Left hindlimb (tissue), 1 donor: ENCODE measurements around the gene GPR55.

Experiments used
- DNase-seq: peaks from one replicate; pipeline ENCODE4 v3.0.0-alpha.2; 2018

The GPR55 gene

GRCh38 chr2:230933521-230934180 is 8.6 kb upstream of the GPR55 start:
- DNase-seq, result no peak

DNA sequence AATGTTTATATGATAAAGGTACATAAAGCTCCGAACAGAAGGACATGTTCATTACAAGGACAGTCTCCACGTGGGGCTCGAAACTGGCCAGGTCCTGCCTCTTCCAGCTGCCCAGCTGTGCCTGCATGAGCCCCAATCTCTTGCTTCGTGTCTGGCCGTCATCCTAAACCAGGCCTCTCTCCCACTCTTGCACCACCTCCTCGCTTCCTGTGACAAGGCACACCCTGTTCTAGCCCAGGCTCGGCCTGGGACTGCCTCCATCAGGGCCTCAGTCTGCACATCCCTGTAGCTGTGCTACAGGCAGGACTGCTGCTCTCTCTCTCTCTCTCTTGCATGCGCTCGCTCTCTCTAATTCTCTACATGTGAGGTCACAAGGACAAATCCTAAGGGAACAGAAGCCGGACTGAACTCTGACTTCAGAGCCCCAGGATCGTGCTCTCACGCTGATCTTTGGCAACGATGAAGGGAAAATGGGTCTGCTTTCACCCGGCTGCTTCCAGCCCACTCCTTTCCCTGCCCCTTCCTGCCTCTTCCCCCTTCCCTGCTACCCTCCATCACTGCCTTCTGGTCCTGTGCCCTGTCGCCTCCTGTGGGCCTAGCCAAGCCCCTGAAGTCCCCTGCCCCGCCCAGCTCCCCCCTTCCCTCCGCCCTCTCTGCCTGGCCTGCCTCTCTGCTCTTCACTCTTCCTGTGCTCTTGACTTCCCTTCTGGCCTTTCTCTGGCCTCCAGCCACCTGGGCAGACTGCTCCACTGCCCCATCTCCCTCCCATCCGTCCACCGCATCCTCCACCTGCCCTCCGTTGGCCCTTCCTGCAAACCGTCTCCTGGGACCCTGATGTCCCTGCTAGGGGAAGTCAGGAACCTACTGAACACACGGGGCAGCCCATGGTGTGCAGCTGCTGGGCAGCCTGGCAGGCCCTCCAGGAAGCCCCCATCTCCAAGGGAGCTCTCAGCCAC is 7.8 kb upstream of the GPR55 start:
- DNase-seq, result peak; percentile 76

DNA sequence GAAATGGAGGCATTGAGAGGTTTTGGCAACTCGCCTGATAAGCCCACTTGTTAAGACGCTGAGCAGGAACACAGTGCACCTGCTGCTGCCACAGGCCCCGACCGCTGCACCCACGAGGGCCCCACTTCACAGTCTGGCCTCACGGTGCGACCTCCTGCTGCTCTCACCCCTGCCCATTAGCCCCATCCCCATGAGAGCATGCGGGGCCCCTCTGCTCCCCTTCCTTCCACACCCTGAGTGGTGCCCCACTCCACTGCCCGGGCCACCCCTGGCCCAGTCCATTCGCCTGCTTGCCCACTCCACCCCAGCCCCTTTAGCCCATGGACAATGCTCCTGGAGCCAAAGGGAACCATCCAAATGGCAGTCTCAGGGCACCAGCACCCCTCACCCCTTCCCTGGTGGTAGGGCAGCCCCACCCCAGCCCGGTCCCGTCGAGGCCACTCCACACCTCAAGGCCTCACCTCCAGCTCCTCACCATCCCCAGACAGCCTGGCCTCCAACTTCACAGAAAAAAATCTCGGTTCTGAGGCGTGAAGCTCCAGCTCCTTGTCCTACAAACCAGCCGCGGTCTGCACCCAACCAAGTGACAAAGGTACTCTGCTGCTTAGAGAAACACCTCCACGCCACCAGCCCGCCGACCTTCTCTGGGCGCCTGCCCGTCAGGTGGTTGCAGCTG is 6.7 kb upstream of the GPR55 start:
- no peak for DNase-seq

- no peak for DNase-seq
These were observed 6.0 kb upstream of the GPR55 start for GRCh38 chr2:230930928-230931555.

DNA sequence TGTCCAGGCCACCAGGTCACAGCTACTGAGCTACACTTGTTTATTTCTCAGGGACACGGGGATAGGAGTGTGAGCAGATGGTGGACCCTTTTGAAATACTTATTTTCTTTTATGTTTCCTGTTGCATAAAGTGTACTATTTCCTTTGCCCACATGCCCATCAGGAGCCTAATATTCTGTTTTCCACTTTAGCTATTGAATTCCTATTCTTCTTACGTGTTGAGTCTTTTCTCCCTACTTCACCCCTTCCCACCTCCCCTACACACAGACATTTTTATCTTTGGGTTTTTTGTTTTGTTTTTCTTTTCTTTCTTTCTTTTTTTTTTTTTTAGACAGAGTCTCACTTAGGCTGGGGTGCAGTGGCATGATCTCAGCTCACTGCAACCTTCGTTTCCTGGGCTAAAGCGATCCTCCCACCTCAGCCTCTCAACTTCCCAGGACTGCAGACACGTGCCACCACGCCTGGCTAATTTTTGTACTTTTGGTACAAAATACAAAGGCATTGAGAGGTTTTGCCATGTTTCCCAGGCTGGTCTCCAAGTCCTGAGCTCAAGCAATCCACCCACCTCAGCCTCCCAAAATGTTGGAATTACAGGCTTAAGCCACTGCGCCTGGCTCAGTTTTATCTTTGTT is 5.2 kb upstream of the GPR55 start:
- DNase-seq, result no peak

DNA sequence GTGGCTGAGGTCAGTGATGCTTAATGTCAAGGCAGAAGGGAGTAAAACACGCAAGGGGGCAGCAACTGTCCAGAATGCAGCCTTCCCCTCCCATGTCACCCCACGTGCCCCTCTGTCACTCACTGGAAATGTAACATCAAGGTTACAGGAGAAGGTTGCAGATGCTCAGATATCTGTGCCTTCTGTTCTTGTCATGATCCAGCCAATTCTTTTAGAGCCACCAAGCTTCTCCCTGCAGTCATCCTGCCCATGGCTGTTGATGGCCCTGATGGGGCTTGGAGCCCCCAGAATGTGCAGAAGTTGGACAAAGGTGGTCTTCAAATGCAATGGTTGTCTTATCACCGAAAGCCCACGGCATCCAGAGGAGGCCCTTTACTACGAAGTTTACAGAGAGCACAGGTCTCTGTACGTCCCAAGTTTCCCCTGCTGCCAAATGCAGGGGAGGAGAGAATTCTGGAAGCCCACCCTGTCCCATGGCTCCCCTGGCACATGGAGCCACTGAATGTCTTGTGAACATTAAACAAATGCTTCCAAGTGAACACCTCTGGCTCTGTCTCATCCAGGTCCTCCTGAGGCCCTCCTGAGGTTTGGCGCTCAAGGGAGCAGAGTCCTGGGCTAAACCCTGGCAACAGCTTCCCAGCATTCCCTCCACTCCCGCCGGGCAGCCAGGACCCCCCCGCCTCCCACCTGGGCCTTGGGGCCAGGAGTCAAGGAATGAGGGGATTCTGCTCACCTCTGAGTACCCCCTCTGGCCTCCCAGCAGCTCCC is 4.5 kb upstream of the GPR55 start:
- DNase-seq, result no peak

DNA sequence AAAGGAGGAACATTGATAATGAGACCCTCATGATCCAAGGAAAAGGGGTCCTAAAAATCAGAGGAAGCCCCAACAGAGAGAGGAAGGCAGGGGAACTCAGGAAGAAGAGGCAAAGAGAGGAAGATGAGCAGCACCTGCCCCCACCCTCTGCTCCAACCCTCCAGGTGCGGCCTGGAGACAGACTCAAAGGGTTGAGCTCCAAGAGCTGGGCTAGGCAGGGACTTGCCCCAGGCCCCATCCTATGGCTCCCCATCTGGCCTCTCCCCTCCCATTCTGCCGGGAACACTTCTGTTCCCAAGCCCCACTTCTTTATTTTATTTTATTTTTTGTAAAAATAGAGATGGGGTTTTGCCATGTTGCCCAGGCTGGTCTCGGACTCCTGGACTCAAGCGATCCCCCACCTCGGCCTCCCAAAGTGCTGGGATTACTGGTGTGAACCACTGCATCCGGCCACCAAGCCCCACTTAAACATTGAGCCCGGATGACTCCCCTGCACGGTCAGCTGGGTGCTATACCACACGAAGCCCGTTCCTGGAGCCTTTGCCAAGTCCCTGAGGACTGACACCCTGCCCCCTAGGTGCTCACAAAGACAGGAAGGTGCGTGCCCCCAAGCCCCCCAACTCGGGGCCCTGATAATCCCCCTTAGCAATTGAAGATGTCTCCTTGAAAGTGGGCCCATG is 3.8 kb upstream of the GPR55 start:
- DNase-seq, result no peak

GRCh38 chr2:230927711-230928341 is 2.8 kb upstream of the GPR55 start:
- no peak for DNase-seq

DNA sequence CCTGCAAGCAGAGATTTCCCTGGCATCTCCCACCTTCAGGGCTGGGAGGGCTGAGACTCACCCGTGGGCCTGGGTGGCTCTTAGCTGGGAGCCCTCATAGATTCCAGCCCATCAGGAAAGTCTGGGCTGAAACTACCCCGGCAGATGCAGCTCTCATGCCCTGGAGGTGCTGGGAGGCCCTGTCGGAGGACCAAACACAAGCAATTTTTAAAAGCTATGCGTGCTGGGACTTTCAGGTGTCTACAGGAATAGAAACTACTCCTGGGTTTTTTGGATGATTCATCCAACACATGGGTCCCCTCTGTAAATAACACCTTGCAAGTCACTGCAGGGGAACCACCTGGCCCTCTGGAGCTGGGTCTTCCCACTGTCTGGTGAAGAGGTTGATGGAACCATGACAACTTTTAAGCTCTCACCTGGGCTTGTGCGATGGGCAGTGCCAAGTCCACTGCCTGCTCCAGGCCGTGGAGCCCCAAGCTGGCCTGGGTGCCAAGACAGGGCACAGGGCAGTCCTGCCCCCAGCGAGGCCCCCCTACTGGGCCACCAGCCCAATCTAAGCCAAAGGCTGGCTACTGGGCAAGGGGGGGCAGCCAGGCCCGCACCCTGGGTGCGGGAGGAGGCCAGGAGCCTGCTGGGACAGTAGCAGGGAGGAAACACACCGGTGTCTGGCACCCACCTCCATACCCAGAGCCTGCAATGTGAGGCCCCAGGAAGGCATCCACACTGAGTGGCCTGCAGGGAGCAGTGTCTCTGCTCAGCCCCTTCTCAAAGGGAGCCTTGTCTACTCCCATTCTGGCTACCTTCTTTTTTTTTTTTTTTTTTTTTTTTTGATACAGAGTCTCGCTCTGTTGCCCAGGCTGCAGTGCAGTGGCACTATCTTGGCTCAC is 1.1 kb upstream of the GPR55 start:
- DNase-seq, result no peak

GRCh38 chr2:230925443-230925878 is 419 bp upstream of the GPR55 start:
- no peak for DNase-seq

- no peak for DNase-seq
These were observed 961 bp downstream of the GPR55 start for GRCh38 chr2:230924092-230924469.

DNA sequence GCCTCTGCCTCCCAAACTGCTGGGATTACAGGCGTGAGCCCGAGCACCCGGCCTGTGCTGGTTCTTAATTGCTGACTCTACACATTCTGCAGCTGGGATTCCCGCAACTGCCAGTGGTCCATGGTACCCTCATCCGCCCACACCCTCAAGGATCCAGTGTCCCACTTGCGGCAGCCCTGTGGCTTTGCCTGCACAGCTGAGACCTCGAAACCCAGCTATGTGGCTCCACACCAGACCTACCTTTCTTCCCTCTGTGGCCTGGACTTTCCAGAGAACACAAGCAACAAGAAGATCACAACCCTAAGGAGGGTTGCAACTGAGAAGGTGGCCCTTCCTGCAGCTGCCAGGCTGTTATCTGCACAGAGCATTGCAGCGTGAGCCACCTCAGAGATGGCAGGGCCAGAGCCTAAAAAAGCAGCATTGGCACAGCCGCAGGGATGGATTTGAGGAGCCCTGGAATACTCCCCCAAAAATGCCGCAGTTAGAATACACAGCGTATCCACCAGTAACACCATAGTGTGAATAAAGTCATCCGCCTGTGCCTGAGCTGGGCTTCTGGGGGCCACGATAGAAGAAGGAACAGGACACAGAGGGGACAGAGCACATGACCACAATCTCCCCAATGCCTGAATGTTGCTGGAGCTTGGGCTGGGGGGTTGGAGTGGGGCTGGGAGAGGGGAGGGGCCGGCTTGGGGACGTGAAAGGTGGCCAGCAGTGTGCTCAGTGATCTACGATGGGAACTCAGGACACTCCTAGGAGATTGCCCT is 1.9 kb downstream of the GPR55 start:
- DNase-seq, result no peak

- DNase-seq, result no peak
These were observed 3.0 kb downstream of the GPR55 start for GRCh38 chr2:230921806-230922595.

DNA sequence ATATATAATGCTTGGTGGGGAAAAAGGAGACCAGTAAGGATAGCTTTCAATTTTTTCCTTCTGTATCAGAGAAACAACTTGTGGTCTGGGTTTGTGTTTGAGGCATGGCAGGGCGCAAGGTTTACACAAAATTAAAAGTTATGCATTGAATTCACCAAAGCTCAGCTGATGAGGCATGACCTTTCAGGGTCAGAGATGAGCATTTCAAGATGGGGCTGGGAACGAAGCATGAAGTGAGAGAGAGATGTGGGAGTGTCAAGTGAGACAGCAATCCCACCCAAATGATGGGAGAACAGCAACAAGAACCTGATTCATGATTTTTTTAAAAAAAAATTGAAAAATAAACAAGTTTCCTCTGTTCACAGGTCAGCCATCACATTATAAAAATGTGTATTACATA is 4.9 kb downstream of the GPR55 start:
- no peak for DNase-seq

DNA sequence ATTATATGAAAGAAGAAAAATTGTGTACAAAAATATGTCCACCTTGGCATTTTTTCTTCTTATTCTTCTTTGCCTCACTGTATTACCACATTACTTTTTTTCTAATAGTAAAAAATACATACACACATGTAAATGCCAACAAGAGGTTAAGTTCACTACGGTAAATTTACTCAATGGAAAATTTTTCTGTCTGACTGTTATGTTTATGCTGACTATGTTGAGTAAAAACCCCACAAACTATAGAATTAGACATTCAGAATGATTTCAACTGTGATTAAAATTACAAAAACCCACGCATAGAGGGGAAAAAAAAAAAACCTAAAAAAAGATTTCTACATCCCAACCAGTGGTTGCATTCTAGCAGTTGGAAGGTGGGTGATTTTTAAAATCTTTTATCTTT is 5.4 kb downstream of the GPR55 start:
- no peak for DNase-seq

DNA sequence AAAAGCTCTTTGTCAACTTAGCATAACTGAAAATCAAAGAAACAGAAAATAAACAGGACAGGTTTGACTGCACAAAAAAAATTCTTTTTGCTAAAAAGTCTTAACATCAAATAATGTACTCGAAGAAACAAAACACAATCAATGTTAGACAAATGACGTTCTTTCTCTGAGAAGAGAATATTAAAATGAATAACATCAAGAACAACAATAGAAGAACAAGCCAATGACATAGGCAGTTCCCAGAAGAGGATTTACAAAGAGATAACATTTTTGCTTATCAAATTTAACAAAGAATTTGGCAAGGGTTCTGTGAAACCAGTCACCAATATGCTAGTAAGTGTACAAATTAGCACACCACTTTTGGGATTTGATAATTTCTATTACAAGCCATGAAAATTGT is 5.8 kb downstream of the GPR55 start:
- no peak for DNase-seq

DNA sequence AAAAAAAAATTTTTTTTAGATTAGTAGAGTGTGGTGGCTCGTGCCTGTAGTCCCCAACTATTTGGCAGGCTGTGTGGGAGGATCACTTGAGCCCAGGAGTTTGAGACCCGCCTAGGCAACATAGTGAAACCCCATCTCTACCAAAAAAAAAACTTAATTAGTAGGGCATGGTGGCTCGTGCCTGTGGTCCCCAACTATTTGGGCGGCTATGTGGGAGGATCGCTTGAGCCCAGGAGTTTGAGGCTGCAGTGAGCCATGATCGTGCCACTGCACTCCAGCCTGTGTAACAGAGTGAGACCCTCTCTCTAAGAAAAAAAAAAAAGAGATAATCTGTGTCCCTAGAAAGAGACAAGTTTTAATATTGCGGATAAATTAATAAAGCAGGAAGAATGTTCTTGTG is 8.8 kb downstream of the GPR55 start:
- no peak for DNase-seq

DNA sequence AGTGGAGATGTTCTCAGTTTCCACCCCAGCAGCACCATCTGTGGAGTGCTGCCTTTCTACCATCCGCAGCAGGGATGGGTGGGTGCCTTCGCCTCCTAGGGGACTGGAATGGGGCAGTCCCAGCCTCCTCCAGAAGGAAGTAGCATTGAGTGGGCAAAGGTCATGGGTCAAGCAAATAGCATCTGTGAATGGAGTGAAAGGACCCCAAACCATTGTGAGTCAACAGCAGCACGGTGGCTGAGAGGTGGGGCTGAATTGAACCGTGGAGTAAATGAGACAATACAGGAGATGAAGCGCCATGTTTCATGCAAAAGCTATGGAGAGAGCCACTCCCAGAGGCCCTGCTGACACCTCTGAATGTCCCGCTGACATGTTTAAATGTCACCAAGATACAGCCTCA is 9.7 kb downstream of the GPR55 start:
- DNase-seq, result no peak
